Cardiac septum (tissue), 1 donor: ENCODE data around the gene CRYBG1. TPM values are rescaled to one million over a fixed set of nuclear protein-coding genes. Genes with fewer than 3 reads are reported as not detected.

Experiments used
- DNase-seq: peaks from one replicate; pipeline ENCODE4 v3.0.0-alpha.2; 2020; ENCODE audit warnings: low spot score
- intact Hi-C: fragments of 100-400 bp; cut with DNase I; formaldehyde crosslinking; loops from one replicate; pipeline ENCODE4 v1.14.0; 2022
- total RNA-seq: library from RNA; stranded (reverse); fragmentation: NEBNext Ultra II Directional; extraction: Animal tissue kit (Norgen Biotek cat#: 25700); gene quantifications from one replicate; pipeline ENCODE4 v1.2.1, GENCODE V29; 2021
- donor health status: DM: no; HTN: no; CAD: no.

CRYBG1 gene
- total RNA-seq, 1 donor from 2014 or later, result 1.7 TPM

DNA sequence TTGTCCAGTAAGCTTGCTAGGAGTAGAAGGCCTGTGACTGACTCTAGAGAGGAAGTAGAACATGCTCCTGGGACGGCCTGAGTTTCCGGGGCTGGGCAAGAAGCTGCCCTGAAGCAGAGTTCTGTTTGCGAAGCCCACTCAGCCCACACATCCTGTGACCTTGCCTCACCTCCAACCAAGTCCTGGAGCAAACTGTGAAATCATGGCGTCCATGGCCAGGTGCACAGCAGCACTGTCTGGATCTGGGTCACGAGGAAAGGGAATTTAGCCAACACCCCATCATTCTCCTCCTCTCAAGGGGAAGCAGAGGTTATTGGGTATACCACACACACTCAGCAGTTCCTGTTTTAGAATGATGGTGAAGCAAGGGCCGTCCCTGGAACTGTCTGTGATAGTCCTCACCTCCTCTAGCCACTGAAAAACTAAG, 87.5 kb downstream of the CRYBG1 start:
- intact Hi-C loops, result loop anchor here (10.0 kb wide), 1 partner anchor 103 kb away; no protein-coding TSS in a partner anchor
- DNase-seq, result peak; percentile 85

DNA sequence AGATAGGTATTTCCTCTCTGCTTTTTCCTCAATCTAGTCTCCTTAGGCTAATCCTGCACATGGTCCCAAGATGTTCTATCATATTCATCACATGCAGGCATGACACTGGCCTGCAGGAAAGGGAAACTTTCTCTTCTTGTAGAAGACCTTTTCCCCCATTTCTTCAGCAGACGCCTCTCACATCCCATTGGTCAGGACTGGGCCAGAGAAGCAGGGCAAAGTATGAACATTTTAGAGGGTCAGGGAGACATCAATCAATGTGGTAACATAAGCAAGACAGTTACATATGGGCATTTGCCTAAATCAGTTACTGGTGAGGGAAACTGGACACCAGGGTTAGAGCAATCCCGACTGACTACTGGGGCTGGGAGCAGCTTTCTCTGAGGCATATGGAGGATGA, 90.1 kb downstream of the CRYBG1 start:
- intact Hi-C loops, result no loop called here
- DNase-seq, result no peak

DNA sequence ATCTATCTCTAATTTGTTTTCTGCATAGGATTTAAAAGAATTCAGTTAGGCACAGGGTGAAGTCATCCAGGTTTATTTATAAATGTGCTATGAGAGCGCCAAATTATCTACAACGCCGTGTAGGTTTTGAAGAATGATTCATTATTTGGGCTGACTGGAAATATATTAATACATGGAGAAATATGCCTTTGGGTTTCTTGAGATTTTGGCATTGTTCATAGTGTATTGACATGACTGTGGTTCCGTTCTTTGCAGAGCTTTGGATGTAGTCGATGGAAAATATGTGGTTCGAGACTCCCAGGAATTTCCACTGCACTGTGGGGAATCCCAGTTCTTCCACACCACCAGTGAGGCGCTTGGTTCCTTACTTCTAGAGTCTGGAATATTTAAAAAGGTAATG, 90.9 kb downstream of the CRYBG1 start:
- intact Hi-C loops, result no loop called here
- DNase-seq, result no peak

DNA sequence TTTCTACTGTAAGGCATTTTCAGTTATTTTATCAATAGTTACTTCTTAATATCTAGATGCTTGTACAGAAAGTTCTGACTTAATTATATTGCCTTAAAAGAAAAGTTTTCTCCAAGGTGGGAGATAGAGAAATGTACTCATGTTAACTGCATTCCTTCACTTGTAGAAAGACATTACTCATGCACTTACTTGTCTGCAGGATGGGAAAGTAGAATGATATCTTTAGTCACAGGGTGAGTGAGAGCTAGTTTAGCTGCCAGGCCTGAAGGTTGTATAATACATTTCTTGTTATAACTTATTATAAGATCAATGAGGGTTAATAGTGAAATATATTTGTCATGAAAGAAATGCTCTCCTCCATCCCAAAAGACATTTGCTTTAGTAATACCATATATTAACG, 92.1 kb downstream of the CRYBG1 start:
- no peak for DNase-seq
- intact Hi-C loops, result no loop called here

DNA sequence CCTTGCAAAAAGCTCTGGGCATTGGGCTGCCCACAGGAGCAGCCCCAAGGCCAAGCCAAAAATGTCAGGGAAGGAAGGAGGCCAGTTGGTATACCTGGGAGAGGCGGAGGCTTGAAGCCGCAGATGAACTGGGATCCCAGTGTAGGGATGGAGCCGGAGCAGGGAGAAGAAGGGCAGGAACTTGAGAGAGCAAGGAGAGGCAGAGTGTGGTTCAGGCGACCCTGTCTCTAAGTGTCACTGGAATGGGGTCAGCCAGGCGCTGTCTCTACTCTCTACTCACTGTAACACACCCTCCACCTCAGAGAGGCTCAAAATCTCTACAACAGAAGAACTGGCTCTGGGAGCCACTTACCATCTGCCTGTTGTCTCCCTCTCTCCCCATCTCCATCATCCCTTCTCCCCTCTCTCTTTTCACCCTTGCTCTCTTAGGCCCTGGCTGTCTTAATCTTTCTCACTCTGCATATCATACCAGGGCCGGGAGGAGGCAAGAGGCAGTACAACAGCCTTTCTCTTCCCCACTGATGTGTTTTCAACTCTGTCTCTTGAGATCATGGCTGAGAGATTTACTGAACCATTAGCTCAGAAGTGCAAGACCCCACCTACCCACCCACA, 93.3 kb downstream of the CRYBG1 start:
- intact Hi-C loops, result no loop called here

DNA sequence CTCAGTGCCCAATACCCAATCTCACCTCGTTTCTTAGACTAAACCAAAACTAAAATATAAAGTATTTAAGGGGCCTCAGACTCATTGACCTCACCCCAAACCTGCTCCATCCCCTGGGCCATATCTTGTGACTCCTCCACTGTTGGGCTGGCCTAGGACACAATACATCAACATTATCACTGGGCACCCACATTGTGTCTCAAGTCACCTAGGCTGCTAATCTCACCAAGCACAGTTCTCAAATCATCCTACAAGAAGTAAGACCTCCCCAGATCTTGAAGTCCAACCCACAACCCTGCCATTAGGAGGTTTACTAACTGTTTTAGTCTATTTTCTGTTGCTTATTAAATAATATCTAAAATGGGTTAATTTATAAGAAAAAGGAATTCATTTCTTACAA, 96.2 kb downstream of the CRYBG1 start:
- intact Hi-C loops, result no loop called here

More for the DNA sequence above, 93.3 kb downstream of the CRYBG1 start:
- no peak for DNase-seq

DNA sequence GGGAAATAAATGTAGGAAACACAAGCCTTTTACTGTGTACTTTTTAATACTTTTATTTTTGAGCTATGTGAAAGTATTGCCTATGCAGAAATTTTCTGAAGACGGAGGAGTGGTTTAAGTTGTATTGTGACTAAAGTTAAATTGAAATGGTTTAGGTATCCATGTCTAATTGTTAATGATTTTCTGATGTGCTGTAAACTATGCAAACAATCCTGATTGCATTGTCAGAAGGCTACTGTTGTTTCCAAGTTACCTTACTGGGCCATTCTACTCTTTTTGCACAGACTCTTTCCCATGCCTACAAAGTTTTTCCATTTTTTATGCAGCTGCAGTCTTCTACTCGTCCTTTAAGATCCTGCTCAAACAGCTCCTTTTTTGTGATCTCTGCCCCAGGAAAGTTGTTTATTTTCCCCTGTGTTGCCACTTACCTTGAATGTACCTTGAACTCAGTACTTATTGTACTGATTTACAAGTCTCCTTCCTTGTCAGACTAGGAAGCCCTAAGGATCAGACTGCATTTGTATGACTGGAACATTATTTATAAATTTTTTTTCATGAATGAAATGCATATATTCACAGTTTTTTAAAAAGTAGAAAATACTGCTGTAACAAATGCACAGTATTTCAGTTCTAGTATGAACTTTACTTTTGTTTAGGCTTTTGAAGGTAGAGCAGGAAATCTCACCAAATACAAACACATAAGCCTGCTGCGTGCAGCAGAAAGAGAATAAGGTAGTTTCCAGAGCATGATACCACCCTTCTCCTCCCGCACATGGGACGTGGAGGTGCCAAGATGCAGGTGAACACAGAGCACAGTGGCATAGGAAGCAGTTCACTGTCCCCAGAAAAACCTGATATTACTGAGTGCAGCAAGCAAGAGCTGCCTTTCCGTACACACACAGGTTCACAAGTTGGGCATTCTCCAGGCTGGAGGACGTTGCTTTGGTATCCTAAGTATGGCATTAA, 97.8 kb downstream of the CRYBG1 start:
- DNase-seq, result no peak
- intact Hi-C loops, result no loop called here

More for the DNA sequence above, 96.2 kb downstream of the CRYBG1 start:
- DNase-seq, result no peak

DNA sequence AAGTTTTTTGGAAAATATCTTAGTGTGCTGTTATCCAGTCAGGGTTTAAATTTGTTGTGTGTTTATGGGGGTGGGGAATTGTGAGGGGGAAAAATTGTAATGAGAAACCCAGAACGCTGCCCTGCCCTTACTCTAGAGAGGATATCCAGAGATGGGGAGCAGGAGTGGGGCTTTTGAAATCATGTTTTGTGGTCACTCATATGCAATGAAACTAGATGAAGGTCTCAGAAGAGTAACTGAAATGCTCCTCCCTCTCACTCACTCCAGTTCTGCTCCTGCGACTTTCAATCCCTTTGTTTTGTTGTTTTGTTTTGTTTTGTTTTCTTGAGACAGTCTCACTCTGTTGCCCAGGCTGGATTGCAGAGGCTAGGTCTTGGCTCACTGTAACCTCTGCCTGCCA, 100.0 kb downstream of the CRYBG1 start:
- DNase-seq, result no peak
- intact Hi-C loops, result no loop called here

DNA sequence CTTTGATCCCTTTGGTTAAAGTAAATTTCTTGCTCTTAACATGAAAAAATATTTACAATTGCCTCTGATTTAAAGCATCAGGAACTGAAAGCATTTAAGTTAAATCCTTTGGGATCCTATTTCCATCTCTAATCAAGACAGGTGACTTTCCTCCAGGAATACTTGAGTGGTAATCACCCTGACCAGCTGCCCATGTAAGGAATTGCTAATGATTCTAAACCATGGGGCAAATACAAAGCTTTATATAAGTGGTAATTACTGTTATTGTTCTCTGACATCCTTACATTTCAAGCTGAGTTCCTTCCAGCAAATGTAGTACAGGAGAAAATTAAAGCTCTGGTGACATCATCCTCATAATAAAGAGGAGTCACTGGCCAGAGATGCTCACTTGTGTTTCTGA, 100.6 kb downstream of the CRYBG1 start:
- intact Hi-C loops, result no loop called here
- no peak for DNase-seq

DNA sequence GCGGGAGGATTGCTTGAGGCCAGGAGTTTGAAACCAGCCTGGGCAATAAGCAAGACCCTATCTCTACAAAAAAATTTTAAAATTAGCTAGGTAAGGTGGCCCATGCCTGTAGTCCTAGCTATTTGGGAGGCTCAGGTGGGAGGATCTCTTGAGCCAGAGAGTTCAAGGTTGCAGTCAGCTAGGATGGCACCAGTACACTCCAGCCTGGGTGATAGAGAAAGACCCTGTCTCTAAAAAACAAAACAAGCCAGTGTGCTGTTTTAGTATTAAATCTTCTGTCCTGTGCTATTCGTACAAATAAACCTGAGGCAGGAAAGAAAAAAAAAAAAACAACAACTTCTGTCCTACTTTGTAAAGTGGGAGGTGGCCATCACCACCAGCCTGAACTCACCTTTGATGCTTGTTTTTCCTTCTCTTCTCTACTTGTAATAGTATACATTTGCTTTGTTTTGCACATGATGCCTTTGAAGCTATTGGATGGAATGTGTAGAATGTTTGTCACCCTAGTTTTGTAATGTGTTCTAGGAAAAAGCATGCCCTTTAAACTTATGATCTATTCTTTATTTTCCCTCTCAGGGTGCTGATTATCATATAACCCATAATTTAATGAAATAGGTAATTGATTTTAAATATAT, 102.5 kb downstream of the CRYBG1 start:
- DNase-seq, result no peak
- intact Hi-C loops, result no loop called here

DNA sequence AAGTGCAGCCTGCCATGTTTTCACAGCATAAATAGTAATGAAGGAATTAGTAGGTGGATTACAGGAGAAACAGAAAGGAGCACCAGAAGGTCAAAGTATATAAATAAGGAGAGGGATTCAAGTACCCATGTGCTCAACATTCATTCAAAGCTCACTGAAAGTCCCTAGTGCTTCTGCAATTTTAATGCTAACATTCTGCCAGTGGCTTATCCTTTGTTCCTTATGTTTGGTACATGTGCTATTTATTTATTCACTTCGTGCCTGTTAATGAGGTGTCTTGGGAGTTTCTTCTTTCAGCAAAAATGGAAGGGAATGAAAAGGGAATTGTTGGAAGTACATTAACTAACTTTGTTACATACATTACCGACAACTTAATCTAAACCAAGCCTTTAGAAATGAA, 105.7 kb downstream of the CRYBG1 start:
- no peak for DNase-seq
- intact Hi-C loops, result no loop called here

DNA sequence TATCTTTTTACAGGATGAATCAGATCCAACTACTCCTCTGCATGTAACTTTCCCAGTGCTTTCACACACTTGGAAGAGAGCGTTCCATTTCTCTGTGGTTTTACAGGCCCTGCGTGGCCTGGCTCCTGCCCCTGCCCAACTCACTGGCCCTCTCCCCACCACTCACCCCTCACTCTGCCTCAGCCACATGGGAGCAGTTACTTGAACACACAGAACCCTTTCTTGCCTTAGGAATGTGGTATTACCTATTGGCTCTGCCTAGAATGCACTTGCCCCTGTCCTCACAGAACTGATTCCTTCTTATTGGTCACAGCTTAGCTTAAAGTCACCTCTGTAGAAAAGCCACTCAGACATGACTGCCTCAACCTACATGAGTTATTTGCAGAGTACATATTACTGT, 108.4 kb downstream of the CRYBG1 start:
- no peak for DNase-seq
- intact Hi-C loops, result no loop called here

DNA sequence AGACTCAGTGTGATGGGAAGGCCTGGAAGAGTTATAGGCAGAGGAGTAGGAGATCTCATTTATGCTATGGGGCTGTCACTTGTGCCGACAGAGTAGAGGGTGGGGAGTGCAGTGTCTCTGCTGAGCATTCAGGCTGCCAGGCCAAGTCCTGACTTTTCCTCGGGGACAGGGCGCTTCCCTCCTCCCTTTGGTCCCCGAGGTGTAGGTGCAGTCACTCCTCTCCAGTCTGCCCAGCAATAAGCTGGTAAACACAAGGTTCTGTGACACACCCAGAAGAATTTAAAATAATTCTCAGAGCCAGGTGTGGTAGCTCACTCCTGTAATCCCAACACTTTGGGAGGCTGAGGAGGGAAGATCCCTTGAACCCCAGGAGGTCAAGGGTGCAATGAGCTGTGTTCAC, 109.4 kb downstream of the CRYBG1 start:
- no peak for DNase-seq
- intact Hi-C loops, result no loop called here

DNA sequence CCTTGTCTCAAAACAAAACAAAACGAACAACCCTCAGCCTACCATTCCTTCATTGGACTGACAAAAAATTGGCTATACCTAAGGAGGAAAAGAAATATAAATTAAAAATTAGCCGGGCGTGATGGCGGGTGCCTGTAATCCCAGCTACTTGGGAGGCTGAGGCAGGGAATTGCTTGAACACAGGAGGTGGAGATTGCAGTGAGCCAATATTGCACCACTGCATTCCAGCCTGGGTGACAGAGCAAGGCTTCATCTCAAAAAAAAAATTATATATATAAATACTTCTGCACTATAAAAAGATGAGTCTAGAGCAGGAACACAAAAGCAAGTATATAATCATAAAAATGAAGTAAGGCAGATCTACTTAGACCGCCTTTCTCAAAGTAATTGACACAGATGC, 109.8 kb downstream of the CRYBG1 start:
- intact Hi-C loops, result no loop called here
- DNase-seq, result no peak

DNA sequence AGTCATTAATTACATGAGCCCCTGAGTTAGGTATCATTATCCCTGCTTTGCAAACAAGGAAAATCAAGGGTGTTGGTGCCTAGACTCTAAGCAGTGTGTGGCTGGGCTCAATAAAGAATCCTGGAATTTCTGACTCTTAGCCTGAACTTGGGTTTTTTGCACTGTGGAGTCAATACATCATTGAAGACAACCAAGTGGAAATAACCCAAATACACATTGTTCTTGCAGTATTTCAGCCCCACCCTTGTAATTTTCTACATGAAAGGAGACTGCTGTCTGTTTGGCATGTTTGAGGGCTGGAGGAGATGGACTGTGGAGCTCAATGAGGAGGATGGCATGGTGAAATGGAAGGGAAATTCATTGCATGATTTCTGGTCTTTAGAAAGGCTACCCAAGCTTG, 110.3 kb downstream of the CRYBG1 start:
- intact Hi-C loops, result no loop called here

DNA sequence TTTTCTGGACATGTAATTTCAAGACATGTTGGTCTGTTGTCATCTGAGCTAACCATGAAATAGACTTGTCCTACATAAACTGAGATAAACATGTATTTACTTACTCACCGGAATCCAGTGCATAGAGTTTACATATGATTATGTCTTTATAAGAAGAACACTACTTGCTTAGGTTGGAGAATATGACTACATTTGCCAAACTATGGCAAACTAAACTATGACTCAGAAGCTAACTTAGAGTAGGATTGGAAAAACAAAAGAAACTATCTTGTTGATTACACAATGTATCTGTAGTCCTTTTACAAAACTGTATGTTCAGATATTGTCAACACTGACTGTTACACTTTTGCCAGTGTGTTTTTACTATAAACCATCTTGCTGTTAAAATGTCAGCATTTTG, 113.3 kb downstream of the CRYBG1 start:
- no peak for DNase-seq
- intact Hi-C loops, result no loop called here

More for the DNA sequence above, 110.3 kb downstream of the CRYBG1 start:
- no peak for DNase-seq

DNA sequence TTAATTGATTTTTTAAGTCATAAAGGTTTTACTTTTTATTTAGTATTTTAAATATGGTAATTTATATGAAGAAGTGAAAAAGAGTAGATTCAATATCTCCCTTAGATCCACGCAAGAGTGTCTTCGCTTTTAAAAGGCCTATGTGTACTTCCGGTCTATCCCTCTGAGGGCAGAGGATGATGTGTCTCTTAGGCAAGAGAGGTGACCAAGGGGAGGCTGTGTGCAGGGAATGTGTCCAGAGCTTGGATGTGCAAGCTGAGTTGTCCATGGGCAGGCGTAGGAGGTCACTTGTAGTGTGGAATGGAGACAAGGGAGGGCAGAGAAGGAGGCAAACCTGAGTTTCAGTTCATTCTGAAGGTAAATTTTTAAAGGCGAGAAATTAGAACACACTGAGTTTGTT, 113.9 kb downstream of the CRYBG1 start:
- no peak for DNase-seq
- intact Hi-C loops, result no loop called here

DNA sequence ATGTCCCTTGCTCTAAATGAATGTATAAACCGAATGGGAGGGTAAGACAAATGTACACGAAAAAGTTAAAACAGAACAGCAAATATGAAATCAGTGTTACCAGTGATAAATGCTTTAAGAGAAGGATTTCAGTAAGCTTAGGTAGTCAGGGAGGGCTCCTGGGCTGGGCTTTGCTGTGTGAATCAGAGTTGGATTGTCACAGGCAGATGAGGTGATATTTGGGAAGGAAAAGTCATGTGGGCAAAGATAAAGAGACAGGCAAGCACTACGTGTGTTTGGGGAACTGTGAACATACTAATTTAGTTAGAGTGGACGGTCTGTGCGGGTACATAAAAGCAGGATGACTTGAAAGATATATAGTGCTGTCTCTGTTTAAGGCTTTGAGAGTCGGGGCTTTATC, 114.8 kb downstream of the CRYBG1 start:
- intact Hi-C loops, result no loop called here
- no peak for DNase-seq

DNA sequence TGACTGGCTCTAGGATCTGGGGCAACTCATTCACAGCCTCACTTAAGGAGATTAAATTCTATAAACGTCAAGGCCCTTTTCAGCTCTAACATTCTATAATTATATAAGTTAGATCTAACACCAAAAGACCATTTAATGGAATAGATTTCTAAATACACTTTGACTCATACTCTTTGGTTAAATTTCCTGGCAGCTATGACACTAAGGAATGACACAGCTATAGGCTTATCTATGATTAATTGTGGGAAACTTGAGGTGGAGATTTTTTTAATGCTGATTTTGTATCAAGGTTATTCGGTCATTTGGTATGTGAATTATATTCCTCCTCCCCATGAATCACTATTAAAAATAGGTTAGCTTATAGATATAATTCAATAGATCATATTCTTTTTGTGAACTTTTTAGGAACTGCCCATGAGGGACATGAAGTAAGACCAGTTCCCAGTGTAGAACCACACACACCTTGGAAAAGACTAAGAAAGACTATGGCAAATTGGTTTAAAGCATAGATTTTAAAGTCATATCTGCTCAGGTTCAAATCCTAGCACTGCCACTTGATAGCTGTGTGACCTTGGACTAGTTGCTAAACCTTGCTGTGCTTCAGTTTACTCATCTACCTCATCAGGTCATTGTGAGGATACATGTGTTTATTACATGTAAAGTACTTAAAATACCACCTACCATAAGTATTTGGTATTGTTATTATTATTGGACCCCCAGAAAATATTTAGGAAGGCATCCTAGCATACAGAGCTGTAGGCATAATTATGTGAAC, 116.0 kb downstream of the CRYBG1 start:
- DNase-seq, result no peak
- intact Hi-C loops, result no loop called here

DNA sequence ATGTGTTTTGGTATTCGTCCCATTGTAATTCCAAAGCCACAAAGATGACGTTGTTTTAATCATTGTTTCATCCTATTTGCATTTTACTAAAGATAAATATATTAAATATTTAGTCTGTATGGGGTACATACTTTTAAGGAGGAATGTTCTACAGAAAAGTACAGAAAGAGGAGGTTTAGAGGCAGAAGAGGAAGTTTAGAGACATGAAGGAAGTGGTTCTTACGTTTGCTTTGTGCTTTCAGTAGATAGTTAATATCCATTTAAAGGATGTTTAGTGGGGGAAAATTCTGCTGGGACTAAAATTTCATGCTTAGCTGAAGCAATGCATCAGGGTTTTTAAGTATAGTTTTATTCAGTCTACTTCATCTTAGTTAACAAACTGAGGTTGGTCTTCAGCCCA, 116.6 kb downstream of the CRYBG1 start:
- DNase-seq, result no peak
- intact Hi-C loops, result no loop called here
